GM12873 (cell line): ENCODE data around the gene ENPP7.
A peak's percentile ranks its signal among the peaks of the same experiment; 100 is the strongest.

ENCODE experiments used
- CTCF ChIP-seq: IDR thresholded peaks from 2 replicates; pipeline ENCODE4 v1.5.1; 2012; ENCODE audit warnings: low read depth, mild to moderate bottlenecking, moderate library complexity, low read length, control low read depth; ENCODE audit not compliant: insufficient read depth; ENCODE audit errors: missing control alignments

The ENPP7 gene

DNA sequence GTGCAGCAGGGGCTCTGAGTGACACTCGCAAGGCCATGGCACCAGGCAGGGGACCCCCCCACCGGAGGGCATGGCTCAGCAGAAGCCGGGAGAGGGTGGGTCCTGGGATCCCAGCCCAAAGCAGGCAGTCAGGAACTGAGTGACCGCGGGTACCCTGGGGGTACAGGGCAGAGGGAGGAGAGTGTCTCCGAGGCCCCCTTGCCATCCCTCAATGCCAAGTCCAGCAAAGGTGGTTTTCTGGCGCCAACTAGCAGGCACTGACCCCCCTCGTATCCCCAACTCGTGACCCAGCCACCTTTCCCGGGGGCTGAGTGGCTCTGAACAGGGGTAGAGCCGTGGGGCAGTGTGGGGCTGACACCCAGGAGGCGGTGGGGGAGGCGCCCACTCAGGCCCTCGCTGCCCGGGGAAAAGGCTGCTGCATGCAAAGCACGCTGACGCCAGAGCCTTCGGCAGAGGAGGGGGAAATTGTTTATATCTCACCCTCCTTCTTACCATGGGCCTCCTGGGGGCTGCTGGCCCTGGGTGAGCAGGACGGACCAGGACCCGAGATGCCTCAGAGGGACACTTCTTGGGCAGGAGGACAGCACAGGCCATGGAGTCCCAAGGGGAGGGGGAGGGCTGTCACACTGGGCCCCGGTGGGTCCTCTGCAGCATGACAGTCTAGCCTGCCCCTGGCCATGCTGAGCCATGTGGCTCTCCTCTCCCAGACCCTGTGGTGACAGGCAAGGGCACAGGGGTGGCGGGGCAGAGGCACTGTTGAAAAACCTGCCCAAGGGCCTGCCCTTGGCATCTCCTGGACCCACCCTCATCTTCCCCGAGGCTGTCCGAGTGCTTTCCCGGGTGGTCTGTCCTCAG, 14.6 kb upstream of the ENPP7 start:
- TF ChIP-seq CTCF, result no peak

GRCh38 chr17:79720705-79721292, 9.9 kb upstream of the ENPP7 start:
- TF ChIP-seq CTCF, result no peak

- TF ChIP-seq CTCF, result peak; percentile 18
These were observed 8.6 kb upstream of the ENPP7 start for GRCh38 chr17:79721993-79722671.

DNA sequence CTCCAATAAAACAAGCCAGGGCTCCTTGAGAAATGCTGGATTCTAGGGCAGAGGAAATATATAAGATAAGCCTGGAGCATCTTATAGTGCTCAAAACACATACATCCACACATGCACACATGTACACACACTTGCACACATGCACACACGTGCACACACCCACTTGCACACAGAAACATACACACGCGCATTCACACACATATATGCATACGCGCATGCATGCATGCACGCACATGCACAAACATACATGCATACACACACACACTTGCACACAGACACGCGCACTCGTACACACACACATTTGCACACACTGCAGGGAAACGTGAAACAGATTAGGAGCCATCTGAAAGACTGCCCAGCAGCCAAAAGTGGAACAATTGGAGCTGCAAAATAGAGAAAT, 8.0 kb upstream of the ENPP7 start:
- no peak for TF ChIP-seq CTCF

DNA sequence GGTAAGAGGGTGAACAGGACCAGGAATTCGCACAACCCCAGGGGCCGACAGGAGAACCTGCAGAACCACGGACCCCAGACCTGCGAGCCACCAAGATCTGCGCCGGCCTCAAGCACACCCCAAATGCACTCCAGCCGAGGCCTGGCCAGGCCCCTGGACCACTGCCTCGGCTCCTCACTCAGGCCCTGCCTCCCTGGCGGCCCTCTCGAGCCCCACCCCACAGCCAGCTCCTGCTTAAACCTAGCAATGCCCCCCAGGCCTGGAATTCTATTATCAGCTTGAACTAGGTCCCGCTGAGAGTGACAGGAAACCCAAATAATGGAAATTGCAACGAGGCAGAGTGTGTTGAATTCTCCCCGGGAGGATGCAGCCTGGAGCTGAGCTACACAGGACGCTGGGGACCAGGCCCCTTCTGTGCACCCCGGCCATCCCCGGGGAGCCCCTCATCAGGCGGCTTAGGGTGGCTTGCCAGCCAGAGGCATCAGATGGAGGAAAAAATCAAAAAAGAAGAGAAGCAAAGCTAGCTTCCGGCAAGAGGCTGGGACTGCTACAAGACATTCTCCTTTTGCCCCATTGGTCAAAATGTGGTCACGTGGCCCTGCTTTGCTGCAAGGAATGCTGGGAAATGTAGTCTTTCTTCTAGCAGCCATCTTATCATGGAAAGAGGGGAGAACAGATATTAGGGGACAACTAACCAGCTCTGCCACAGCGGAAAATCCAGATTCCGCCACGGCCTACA, 2.4 kb upstream of the ENPP7 start:
- no peak for TF ChIP-seq CTCF

DNA sequence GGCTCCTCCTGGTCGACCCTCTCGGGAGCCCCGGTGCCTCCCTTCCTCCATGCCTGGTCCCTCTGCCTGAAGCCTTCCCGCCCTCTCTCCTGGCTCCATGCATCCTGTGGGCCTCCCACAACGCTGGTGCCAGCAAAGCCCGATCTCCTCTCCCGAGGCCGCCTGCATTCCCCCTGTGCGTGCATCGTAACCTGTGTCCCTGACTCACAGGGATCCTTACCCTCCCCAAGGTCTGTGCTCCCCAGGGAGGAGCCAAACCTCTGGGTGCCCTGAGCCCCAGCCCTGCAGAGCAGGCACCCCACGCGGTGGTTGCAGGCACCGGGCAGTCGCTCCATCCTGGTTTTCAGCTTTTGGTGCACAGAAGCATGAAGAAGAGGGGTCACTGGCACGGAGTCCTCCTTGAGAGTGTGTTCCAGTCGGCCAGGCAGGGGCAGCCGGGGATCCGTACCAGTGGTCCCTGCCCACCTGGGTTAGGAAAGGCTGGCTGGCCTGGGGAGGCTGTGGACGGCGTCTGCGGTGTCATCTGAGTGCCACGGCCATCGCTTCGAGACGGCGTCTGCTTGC, 1.8 kb upstream of the ENPP7 start:
- TF ChIP-seq CTCF, result no peak
